ENCODE data around the gene DCX.

The DCX gene

GRCh38 chrX:111411983-111412382 lies at the start of gene DCX:
DCX (minus strand) TSS chrX:111412192; CDS start chrX:111410398, 1,794 bp downstream.
- intact Hi-C loops (cut with DNase I) = no loop called here
- DNase-seq = peak in 10 of 42 donors; percentile 6 to 52 (median 28)

GRCh38 chrX:111460607-111461006 lies 48.6 kb upstream of the DCX start:
- intact Hi-C loops (cut with DNase I) = no loop called here

DNA sequence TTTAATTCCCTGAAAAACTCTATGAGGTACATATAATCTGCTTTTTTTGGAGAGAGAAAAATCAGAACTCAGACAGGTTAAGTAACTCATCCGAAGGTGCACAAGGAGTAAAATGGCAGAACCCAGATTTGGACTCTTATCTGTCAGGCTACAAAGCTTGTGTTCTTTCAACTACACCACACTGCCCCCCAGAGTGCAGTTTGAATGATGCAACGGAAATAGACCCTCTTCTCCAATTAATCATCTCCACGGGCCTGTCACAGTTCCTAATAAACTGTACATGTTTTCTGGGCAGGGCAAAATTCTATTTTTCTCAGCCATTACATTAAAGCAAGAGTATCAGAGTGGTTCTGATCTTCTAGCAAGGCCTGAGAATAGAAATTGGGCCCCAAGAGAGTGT lies 35.3 kb upstream of the DCX start:
- intact Hi-C loops (cut with DNase I) = loop anchor here (10.0 kb wide), 1 partner anchor 342 kb away; no protein-coding TSS in a partner anchor

More at GRCh38 chrX:111460607-111461006, 48.6 kb upstream of the DCX start:
- no peak for DNase-seq

DNA sequence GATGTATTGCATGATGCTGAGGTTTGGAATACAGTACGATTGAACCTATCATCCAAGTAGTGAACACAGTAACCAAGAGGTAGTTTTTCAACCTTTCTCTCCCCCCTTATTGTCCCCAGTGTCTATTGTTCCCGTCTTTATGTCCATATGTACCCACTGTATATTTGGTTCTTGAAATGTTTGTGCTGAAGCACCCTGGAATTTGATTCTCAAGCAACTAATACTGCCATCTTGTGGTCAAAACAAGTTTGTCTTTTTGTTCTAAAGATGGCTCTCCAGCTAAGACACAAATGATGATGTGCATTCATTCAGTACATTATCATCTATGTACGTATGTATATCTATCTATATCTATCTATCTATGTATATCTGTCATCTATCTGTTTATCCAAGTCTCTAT lies 33.5 kb upstream of the DCX start:
- DNase-seq = peak in 2 of 42 donors; percentile 9 to 40
- intact Hi-C loops (cut with DNase I) = loop anchor here (10.0 kb wide), 1 partner anchor 341 kb away; no protein-coding TSS in a partner anchor

More for the DNA sequence above, 35.3 kb upstream of the DCX start:
- DNase-seq = peak in 36 of 42 donors; percentile 7 to 66 (median 31)

DNA sequence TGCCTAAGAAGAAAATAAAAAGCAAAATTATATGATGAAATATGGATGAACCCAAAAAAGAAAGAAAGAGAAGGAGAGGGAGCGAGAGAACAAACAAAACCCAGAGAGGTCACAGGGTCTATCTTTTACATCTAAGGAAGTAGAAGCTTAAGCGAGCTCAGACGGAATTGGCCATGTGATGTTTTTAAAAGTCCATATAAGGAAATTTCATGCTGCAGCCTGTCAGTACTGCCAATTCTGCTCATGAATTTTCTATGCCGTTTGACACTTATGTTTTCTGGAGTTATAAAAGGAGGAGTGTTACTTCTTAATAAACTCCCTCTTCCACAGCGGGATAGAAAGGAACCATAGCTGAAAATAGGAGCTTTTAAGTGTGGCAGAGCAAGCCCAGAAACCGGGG lies 32.9 kb upstream of the DCX start:
- no peak for DNase-seq
- intact Hi-C loops (cut with DNase I) = loop anchor here (10.0 kb wide), 1 partner anchor 340 kb away; no protein-coding TSS in a partner anchor

DNA sequence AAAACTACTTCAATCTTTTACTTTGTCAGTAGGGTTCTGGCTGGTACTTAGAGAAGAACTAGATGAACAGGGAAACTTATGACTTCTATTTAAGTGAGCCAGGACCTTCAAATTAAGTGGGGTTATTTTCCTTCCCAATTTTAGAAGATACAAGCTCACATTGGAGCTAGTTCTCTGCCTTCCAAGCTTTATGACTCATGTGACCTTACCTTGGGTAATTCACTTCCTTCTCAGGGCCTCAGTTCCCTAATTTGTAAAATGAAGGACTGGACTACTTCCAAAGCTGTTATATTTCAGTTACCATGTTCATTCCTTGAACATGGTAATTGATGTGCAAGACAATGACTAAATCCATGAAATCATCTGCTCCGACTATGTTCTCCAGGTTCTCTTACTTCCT lies 32.0 kb upstream of the DCX start:
- intact Hi-C loops (cut with DNase I) = loop anchor here (10.0 kb wide), 1 partner anchor 339 kb away; no protein-coding TSS in a partner anchor
- no peak for DNase-seq

GRCh38 chrX:111442791-111443190 lies 30.8 kb upstream of the DCX start:
- DNase-seq = no peak
- intact Hi-C loops (cut with DNase I) = loop anchor here (10.0 kb wide), 1 partner anchor 338 kb away; no protein-coding TSS in a partner anchor

GRCh38 chrX:111435469-111435868 lies 23.5 kb upstream of the DCX start:
- intact Hi-C loops (cut with DNase I) = no loop called here

DNA sequence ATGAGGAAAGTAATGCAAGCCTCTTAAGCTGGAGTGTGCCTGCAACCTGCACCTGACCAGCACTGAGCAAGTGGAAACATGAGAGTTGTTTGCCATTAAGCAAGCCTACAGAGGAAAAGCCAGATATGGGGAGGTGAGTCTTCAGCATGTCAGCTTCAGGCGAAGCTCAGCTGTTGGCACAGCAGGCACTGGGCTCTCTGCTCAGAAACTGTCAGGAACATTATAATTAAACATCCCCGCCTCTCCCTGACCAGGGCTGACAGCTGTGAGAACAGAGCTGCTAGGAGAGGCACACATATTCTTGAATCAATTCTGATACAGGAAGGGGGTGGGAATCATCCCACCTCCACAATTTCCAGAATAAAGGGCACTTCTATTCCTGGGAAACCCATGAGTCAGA lies 19.0 kb upstream of the DCX start:
- intact Hi-C loops (cut with DNase I) = no loop called here
- DNase-seq = peak in 21 of 42 donors; percentile 5 to 62 (median 22)

More at GRCh38 chrX:111435469-111435868, 23.5 kb upstream of the DCX start:
- no peak for DNase-seq

GRCh38 chrX:111411557-111411956 lies 435 bp downstream of the DCX start:
- DNase-seq = no peak
- intact Hi-C loops (cut with DNase I) = no loop called here

- no peak for DNase-seq
- intact Hi-C loops (cut with DNase I) = no loop called here
Measured at GRCh38 chrX:111410590-111411078, 1.4 kb downstream of the DCX start.

DNA sequence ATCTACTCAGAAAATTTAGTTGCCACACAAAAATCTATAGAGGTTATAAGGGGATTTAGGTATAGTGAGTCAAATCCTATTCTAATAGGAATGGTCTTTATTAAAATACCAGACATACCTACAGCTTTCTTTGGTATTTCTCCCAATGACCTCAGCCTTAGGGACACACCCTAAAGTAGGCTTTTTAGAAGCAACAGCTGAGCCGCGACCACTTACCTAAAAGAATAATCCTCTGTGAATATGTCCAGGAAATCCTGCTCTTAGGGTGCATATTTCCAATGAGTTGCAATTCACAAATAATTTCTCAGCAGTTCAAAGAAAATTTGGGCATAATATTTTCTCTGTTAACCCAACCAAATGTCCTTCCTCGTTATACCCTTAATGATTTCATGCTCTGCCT lies 2.7 kb downstream of the DCX start:
- no peak for DNase-seq
- intact Hi-C loops (cut with DNase I) = no loop called here

GRCh38 chrX:111407948-111408347 lies 4.0 kb downstream of the DCX start:
- intact Hi-C loops (cut with DNase I) = no loop called here
- DNase-seq = no peak

GRCh38 chrX:111402344-111402743 lies 9.6 kb downstream of the DCX start:
- intact Hi-C loops (cut with DNase I) = no loop called here
- DNase-seq = no peak

DNA sequence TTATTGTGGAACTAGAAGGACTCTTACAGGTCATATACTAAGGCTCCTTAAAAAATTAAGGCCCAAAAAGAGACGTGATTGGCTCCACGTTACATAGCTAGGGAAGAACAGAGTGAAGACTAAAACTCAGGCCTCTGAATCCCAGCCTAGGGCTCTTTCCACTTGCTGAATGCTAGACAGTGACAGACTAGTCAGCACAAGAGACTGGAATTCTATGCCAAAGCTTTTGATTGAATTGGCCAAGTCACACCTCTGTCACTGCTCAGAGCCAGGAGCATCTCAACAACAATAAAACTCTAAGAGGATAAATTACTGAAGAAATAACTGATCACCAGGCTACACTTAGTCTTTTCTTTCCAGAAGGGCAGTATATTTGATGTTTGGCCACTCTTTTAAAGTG lies 16.8 kb downstream of the DCX start:
- intact Hi-C loops (cut with DNase I) = no loop called here
- no peak for DNase-seq

- DNase-seq = no peak
- intact Hi-C loops (cut with DNase I) = no loop called here
Measured at GRCh38 chrX:111394569-111394968, 17.4 kb downstream of the DCX start.

- no peak for DNase-seq
- intact Hi-C loops (cut with DNase I) = no loop called here
Measured at GRCh38 chrX:111387470-111388070, 24.4 kb downstream of the DCX start.

DNA sequence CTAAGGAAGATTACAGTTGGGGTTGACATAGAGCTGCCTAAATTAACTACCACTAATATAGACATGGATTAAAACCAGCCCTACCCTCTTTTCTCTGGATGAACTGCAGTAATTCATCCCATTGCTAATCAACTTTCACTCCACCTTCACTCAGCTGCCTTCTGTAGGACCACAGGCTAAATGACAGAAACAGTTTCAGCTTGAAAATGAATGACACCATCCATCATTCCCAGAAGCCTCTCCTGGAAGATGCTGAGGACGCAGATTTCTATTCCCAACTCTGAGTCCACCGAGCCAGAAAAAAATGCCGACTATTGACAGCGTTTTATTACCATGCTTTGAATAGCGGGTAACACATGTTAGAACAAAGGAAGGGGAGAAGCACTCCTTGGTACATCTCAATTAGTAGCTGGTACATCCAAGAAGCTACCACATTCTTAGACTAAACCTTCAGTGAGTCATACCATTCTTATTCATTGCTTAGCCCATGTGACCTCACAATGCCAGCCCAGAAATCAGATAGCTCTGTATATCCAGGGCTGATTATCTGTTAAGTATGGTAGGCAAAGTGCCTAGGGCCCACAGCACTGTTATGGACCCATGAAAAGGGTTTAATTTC lies 25.3 kb downstream of the DCX start:
- DNase-seq = no peak
- intact Hi-C loops (cut with DNase I) = no loop called here

- DNase-seq = no peak
- intact Hi-C loops (cut with DNase I) = no loop called here
Measured at GRCh38 chrX:111386077-111386476, 25.9 kb downstream of the DCX start.

GRCh38 chrX:111382277-111382676 lies 29.7 kb downstream of the DCX start:
- intact Hi-C loops (cut with DNase I) = no loop called here
- no peak for DNase-seq

All from head of caudate nucleus (tissue), 42 donors.